SH-SY5Y (cell line): Measurements from ENCODE around the gene GHR.

Experiments used
- GATA2 ChIP-seq: IDR thresholded peaks from 2 replicates; pipeline ENCODE4 v1.6.1; 2011; ENCODE audit warnings: mild to moderate bottlenecking, low read depth, low read length
- GATA3 ChIP-seq: IDR thresholded peaks from 2 replicates; pipeline ENCODE4 v1.6.1; 2011; ENCODE audit warnings: low read depth, mild to moderate bottlenecking, low read length, moderate library complexity

DNA sequence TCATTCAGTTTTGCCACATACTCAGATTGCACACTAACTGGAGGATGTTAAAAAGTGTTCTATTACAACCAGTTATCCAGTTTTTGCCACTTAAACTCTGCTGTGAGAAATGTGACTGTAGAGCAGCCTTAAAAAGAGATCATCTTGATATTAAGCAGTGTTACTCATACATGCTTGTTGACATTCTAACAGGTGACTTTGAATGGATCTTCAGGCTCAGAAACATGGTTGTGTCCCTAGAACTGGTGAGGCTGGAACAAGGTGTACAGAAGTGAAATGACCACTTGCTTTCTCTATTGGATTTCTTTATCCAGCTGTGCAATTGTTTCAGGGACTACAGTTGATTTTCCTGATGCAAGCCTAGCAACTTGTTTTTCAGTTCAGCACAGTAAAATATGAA is 167.3 kb downstream of the GHR start:
- TF ChIP-seq GATA2 (no peak), GATA3 (no peak)
